T-helper 9 cell (primary cell): ENCODE results near the gene GNPTG.

Experiments
- DNase-seq: peaks from one replicate; pipeline ENCODE4 v3.0.0-alpha.2; 2020

Gene GNPTG

GRCh38 chr16:1398826-1399581 is 47.3 kb downstream of the GNPTG start:
- no peak for DNase-seq

- no peak for DNase-seq
Measured at GRCh38 chr16:1401061-1401757, 49.5 kb downstream of the GNPTG start.

- DNase-seq, result no peak
Measured at GRCh38 chr16:1401758-1402154, 50.0 kb downstream of the GNPTG start.

GRCh38 chr16:1403036-1403435 is 51.3 kb downstream of the GNPTG start:
- no peak for DNase-seq

GRCh38 chr16:1403733-1404132 is 52.0 kb downstream of the GNPTG start:
- no peak for DNase-seq

GRCh38 chr16:1407753-1408152 is 56.0 kb downstream of the GNPTG start:
- no peak for DNase-seq

- DNase-seq, result peak; percentile 96
Measured at GRCh38 chr16:1408171-1408837, 56.6 kb downstream of the GNPTG start.

GRCh38 chr16:1412847-1413246 is 61.1 kb downstream of the GNPTG start:
- no peak for DNase-seq
